Measurements from ENCODE around the gene CFAP97D1.

Gene CFAP97D1

DNA sequence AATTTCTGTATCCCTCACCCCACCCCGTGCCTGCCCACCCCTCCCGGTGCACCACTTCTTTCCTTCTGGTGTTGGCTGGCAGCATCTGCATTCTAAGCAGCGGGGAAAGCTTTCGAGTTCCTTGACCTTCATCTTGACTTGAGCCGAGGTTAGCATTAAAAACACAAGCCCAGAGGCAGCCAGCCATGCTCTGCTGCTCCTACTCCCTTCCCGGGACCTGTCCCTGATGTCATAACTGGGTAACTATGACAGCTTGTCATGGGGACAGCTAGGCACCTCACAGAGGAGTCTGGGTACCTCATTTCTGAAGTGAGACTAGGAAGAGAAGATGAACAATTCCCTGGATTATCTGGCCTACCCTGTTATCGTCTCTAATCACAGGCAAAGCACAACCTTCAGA, at the start of gene CFAP97D1:
TSS of gene CFAP97D1 (plus strand) at position 301 of the 400 bp plus-strand sequence. CDS start at position 329, 28 bp downstream.
- no peak for DNase-seq (ENCODE audit: low read depth)

GRCh38 chr17:43732958-43733357, 47.3 kb upstream of the CFAP97D1 start:
- DNase-seq (ENCODE audit: low read depth) = no peak

DNA sequence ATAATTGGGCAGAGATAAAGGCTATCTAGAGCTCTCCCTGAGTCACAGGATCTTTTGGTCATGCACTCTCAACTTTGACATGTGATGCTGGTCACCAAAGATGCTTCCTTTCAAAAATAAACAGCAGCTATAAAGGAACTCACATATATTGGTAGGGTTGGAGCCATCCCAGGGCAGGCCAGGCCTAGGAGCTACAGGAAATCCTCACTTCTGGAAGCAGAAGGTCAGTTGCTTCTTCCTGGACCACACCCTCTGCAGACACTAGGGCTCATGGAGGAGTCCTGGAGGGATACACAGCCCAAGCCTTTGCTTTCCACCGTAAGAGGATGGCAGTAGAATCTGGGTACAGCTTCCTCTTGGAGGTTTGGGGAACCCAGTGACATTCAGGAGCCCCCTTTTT, 46.3 kb upstream of the CFAP97D1 start:
- DNase-seq (ENCODE audit: low read depth) = no peak

GRCh38 chr17:43734376-43734775, 45.9 kb upstream of the CFAP97D1 start:
- no peak for DNase-seq (ENCODE audit: low read depth)

- DNase-seq (ENCODE audit: low read depth) = no peak
These were observed 43.8 kb upstream of the CFAP97D1 start for GRCh38 chr17:43736389-43736788.

GRCh38 chr17:43737722-43738121, 42.5 kb upstream of the CFAP97D1 start:
- no peak for DNase-seq (ENCODE audit: low read depth)

DNA sequence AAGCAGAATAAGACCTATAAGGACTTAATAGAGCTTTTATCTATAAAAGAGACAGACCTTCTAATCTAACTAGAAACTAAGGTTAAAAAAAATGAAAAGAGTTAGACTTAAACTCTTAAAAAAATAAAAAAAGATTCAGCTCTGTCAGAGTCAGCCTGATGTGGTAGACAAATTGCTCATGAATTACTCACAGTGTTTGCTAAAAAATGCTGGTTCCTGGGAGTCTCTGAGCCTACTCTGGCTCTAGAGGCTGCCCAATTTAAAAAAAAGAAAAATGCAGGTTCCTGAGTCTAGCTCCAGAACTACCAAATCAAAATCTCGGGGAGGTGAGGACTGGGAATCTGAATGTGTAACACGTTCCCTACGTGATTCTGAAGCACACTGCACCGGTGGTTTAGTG, 39.7 kb upstream of the CFAP97D1 start:
- no peak for DNase-seq (ENCODE audit: low read depth)

DNA sequence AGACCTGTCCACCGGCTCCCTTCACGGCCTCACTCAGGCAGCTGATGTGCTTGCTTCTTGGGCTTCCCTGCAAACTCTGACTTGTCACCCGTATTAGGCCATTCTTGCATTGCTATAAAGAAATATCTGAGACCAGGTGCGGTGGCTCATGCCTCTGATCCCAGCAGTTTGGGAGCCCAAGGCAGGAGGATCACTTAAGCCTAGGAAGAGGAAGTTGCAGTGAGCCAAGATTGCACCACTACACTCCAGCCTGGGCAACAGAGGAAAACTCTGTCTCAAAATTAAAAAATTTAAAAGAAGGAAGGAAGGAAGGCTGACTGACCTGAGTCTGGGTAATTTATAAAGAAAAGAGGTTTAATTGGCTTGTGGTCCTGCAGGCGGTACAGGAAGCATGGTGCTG, 38.6 kb upstream of the CFAP97D1 start:
- no peak for DNase-seq (ENCODE audit: low read depth)

DNA sequence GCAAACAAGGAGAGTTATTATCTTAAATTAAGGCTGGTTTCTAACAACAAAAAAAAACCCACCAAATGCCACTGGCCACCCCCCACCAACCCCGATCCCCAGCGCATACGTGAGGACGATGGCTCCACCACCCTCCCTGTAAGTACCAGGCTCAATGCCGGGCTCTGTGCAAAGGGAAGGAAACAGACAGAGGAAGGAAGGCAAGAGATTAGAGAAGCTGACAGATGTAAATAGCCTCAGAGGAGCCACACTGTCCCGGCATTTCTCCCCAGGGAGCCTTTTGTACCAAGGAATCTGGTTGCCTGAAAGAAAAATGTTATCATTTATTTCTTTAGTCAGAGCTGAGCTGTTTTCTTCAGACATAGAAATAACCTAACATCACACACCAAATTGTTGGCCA, 34.7 kb upstream of the CFAP97D1 start:
- no peak for DNase-seq (ENCODE audit: low read depth)

- DNase-seq (ENCODE audit: low read depth) = no peak
These were observed 30.1 kb upstream of the CFAP97D1 start for GRCh38 chr17:43750153-43750552.

GRCh38 chr17:43753493-43754129, 26.6 kb upstream of the CFAP97D1 start:
- DNase-seq (ENCODE audit: low read depth) = no peak

DNA sequence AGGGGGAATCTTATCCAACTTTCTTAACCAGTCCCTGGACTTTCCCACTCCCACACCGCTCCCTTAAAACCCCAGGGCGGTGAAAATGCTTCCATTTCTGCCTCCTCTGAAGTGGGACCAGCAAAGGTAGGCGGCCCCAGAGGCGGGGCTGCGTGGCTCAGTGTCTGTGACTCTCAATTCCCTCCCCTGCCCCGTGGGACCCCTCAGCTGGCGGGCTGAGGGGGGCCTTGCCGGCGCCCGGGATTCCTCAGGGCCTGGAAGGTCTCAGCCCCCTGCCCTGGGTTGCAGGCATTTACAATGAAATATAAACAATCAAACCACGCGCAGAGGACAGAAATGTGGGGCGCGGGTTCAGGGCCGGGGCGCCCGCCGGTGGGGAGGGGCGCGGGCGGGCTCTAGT, 25.3 kb upstream of the CFAP97D1 start:
- no peak for DNase-seq (ENCODE audit: low read depth)

- no peak for DNase-seq (ENCODE audit: low read depth)
These were observed 24.8 kb upstream of the CFAP97D1 start for GRCh38 chr17:43755389-43755875.

DNA sequence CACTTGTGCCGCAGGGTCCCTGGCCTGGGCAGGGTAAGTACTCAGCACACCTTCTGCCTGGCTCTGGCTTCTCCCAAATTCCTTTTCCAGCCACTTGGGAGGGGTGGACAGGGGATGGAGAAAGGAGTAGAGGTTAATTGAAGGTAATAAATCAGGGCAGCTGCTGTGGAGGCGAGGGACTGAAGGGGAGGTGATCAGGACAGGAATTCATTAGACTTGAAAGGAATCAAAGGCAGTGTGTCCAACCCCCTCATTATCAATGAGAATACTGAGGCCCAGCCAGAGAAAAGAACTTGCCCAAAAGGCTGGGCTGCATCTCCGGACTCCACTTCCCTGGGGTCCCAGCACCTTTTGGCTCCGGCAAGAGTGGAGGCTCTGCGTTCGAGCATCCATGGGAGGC, 24.0 kb upstream of the CFAP97D1 start:
- DNase-seq (ENCODE audit: low read depth) = no peak

DNA sequence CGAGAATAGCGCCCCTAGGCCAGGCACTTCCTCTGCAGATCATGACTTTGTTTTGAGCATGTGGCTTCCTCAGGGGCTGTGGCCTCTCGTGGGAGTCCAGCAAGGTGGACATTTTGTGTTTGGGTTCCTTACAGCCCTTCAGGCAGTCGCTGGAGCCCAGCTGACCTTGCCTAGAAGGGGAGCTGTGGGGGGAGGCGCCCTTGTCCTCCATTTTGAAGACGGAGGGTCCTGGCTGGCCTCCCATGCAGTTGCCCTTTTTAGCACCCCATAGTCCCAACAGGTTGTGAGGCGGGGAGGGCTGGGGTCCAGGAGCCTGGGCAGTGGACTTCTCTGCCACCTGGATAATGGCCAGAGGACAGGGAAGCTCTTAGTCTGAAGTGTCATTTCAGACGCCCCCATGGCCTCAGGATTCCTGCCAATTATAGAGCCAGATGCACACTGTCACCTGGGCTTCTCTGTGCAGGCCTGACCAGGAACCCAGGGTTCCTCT, 23.0 kb upstream of the CFAP97D1 start:
- DNase-seq (ENCODE audit: low read depth) = no peak

DNA sequence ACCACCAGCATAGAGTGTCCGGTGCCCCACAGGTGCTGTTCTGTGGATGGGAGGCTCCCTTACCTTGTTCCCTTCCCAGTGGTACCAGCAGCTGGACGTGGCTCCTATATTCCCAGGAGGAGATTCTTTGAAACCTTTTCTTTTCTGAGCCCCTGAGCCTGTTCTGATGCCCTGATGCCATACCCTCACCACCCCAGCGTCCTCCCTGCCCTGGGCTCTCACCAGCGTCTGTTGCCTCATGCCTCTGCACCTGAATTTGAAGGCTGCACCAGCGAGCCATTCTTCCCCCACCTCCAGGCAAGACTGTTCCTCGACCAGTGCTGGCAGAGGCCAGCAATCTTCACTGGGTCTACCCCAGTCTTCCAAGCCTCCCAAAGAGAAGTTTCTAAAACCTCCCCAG, 22.1 kb upstream of the CFAP97D1 start:
- no peak for DNase-seq (ENCODE audit: low read depth)

GRCh38 chr17:43758497-43759174, 21.6 kb upstream of the CFAP97D1 start, which contains the start of gene SOST:
Gene SOST (minus strand): TSS chr17:43758791. CDS start chr17:43758741, 50 bp downstream.
- DNase-seq (ENCODE audit: low read depth) = no peak

DNA sequence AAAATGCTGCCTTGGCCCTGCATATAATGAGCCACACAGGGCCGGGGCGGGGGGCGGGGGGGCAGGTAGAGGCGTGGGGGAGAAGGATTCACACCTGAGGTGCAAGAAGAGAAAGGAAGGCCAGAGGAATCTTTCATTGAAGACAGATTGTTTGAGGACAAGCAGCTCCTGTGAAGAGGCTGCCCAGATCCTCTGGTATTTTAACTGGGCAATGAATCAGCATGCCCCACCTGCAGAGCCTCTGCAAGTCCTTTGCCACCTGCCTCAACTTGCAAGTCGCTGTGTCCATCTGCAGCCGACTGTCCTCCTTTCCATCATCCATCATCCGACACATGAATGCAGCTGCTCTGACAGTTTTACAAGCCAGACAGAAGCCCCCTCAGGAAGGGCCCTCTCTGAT, 20.4 kb upstream of the CFAP97D1 start:
- DNase-seq (ENCODE audit: low read depth) = no peak

DNA sequence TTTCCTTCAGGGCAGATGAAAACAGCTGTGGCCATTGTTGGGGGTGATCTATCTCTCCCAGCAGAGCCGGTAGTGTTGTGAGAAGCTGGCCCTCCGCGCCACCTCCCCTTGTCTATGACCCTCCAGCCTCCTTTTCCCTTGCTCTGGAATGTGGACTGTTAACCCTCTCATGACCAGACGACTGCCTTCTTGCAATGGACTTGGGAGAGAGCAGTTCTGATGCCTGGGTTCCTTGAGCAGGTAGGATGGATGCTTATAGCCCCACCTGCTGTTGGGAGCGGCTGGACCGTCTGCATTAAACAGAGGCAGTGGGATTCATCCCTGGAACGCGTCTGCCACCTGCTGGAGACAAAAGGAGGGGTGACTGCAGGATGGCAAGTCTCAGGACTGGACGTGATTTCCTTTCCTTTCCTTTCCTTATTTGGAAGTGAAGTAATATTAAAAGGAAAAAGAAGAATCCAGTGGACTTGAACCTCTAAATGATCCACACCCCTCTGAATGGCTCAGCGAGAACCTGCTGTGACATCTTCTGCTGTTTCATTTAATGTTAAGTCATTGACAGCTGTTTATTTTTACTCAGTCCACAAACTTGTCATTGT, 19.9 kb upstream of the CFAP97D1 start:
- peak; percentile 75 for DNase-seq (ENCODE audit: low read depth)

GRCh38 chr17:43766413-43767052, 13.7 kb upstream of the CFAP97D1 start:
- peak; percentile 14 for DNase-seq (ENCODE audit: low read depth)

DNA sequence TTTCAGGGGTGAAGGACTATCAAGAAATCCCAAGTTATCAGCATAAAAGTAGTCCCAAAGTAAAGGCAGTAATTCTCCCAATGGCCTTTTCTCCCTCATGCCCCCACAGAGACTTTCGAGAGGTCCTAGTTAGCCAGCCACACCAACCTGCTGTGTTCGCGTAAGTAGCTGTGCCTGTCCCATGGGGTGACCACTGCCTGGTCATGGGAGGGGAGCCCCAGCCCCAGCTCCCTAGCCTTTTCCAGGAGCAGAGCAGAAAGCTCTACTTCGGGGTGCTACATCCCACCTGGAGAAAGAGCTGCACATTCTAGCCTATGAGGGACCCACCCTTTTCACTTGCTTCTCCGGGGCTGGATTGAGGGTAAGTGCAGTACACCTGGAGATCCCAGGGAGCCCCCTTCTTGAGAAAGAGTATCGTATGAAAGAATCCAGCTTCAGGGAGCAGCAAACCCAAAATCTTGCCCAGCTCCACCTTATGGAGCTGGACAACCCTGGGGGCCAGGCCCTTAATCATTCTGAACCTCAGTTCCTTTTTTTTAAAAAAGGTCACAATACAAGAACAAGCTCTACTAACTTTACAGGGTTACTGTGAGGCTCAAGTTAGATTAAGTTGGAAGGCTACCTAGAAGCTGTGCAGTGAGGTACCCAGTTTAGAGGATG, 13.1 kb upstream of the CFAP97D1 start:
- no peak for DNase-seq (ENCODE audit: low read depth)

DNA sequence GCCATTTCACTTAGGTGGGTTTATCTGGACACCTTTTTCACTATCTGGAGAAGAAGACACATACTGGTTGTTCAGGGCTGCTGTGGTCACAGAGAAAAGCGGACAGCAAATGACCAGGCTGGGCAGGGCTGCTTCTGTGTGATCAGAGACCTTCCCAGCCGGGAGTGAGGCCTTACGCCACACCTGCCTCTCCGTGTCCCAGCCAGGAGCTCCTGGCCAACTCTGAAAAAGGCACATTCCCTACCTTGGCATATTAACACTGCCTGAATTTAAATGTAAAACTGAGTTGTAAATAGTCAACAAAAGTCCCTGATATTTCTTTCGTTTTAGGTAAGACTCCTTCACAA, 12.5 kb upstream of the CFAP97D1 start:
- no peak for DNase-seq (ENCODE audit: low read depth)
